H1 (cell line): Measurements from ENCODE around the gene SHLD1. TPM values are rescaled to one million over a fixed set of nuclear protein-coding genes. Genes with fewer than 3 reads are reported as not detected.

ENCODE experiments used
- CTCF ChIA-PET: fragments of 300-600 bp; sonication (Branson Sonifier 250); formaldehyde crosslinking; loops from one replicate; lab custom pipeline; 2021; ENCODE audit not compliant: partially characterized antibody; lab: Charles Lee
- POLR2A ChIA-PET: fragments of 300-600 bp; sonication (Branson Sonifier 250); formaldehyde crosslinking; loops from one replicate; lab custom pipeline; 2021; ENCODE audit warnings: inconsistent platforms; ENCODE audit not compliant: partially characterized antibody; lab: Charles Lee
- DNase-seq, 2 experiments: peaks; one replicate each; pipeline versions ENCODE4 v3.0.0 to v3.0.0-alpha.2; 2010 to 2022; ENCODE audit warnings: low spot score in 2 of 2, low read depth in 1 of 2, mixed read lengths in 1 of 2
- FAIRE-seq: peaks from 2 replicates; lab custom pipeline; 2011; peaks lifted over from hg19 to GRCh38; lab: Jason Lieb, UNC
- H2AFZ ChIP-seq: 2 replicates; pipeline ENCODE4 v1.8.1; 2012; ENCODE audit warnings: low read length, inconsistent platforms
- H2AK5ac ChIP-seq: 2 replicates; pipeline ENCODE4 v1.6.1; 2013; ENCODE audit warnings: low read depth, low read length
- H2BK120ac ChIP-seq: replicated peaks from 2 replicates; pipeline ENCODE3; 2013; ENCODE audit warnings: low read depth, low read length, inconsistent platforms
- H2BK12ac ChIP-seq: 2 replicates; pipeline ENCODE4 v1.6.1; 2013; ENCODE audit warnings: low read depth, low read length
- H2BK15ac ChIP-seq: 2 replicates; pipeline ENCODE4 v1.6.1; 2013; ENCODE audit warnings: low read length
- H2BK20ac ChIP-seq: 2 replicates; pipeline ENCODE4 v1.6.1; 2013; ENCODE audit warnings: low read length
- H2BK5ac ChIP-seq: 2 replicates; pipeline ENCODE4 v1.6.1; 2013; ENCODE audit warnings: low read depth, low read length
- H3K14ac ChIP-seq: 2 replicates; pipeline ENCODE4 v1.6.1; 2013; ENCODE audit warnings: inconsistent platforms; ENCODE audit not compliant: insufficient read length
- H3K18ac ChIP-seq: 2 replicates; pipeline ENCODE4 v1.6.1; 2013; ENCODE audit warnings: low read length; ENCODE audit errors: extremely low read depth
- H3K23ac ChIP-seq: 2 replicates; pipeline ENCODE4 v1.6.1; 2013; ENCODE audit warnings: inconsistent platforms; ENCODE audit not compliant: insufficient read length
- H3K23me2 ChIP-seq: 2 replicates; pipeline ENCODE4 v1.6.1; 2013; ENCODE audit warnings: low read depth, low read length
- H3K27ac ChIP-seq: 2 replicates; pipeline ENCODE4 v1.6.1; 2011; ENCODE audit warnings: low read depth, low read length, inconsistent platforms
- H3K27me3 ChIP-seq, 4 experiments: replicated peaks in 1 of 4; 1 replicate in 1 of 4; 2 replicates in 3 of 4; pipeline versions ENCODE4 v1.6.1 to v1.8.1; 2011 to 2013; ENCODE audit warnings: low read length in 3 of 4, mild to moderate bottlenecking in 3 of 4, inconsistent platforms in 2 of 4, mixed read lengths in 2 of 4, moderate library complexity in 1 of 4; ENCODE audit not compliant: control insufficient read depth in 3 of 4, insufficient read depth in 3 of 4; ENCODE audit errors: extremely low read depth in 1 of 4
- H3K36me3 ChIP-seq, 4 experiments: 2 replicates each; pipeline versions ENCODE4 v1.6.1 to v1.8.1; 2011 to 2013; ENCODE audit warnings: mild to moderate bottlenecking in 4 of 4, low read length in 3 of 4, moderate library complexity in 2 of 4, control low read depth in 1 of 4, inconsistent platforms in 1 of 4; ENCODE audit not compliant: insufficient read depth in 4 of 4, control insufficient read depth in 2 of 4
- H3K4ac ChIP-seq: replicated peaks from 2 replicates; pipeline ENCODE3; 2013; ENCODE audit warnings: low read length, low read depth, mixed read lengths, inconsistent platforms; ENCODE audit not compliant: insufficient read length
- H3K4me1 ChIP-seq, 4 experiments: replicated peaks in 1 of 4; 1 replicate in 1 of 4; 2 replicates in 3 of 4; pipeline versions ENCODE4 v1.6.1 to v1.8.1; 2011 to 2013; ENCODE audit warnings: low read length in 3 of 4, inconsistent platforms in 2 of 4, mixed read lengths in 1 of 4; ENCODE audit not compliant: insufficient read depth in 4 of 4, control insufficient read depth in 3 of 4
- H3K4me2 ChIP-seq, 2 experiments: 2 replicates each; pipeline versions ENCODE4 v1.6.1 to v1.8.1; 2011 to 2013; ENCODE audit warnings: low read depth in 2 of 2, low read length in 2 of 2, control low read depth in 1 of 2, inconsistent platforms in 1 of 2, mild to moderate bottlenecking in 1 of 2; ENCODE audit not compliant: insufficient read depth in 1 of 2
- H3K4me3 ChIP-seq, 4 experiments: fragments of 200-600, 300-600 bp in 1 of 4; sonication (generic), shearing (Covaris generic), sonication (Bioruptor Twin) in 1 of 4; 2 replicates each; pipeline versions ENCODE4 v1.5.1 to v1.8.1; 2011 to 2016; ENCODE audit warnings: low read length in 4 of 4, low read depth in 3 of 4, control low read depth in 2 of 4, inconsistent platforms in 2 of 4, mild to moderate bottlenecking in 2 of 4, mixed read lengths in 1 of 4, moderate library complexity in 1 of 4; ENCODE audit not compliant: insufficient read depth in 2 of 4; ENCODE audit errors: extremely low read depth in 1 of 4
- H3K56ac ChIP-seq: replicated peaks from 2 replicates; pipeline ENCODE3; 2013; ENCODE audit warnings: low read depth, mild to moderate bottlenecking, mixed read lengths, low read length, inconsistent platforms; ENCODE audit not compliant: insufficient read length
- H3K79me1 ChIP-seq: 2 replicates; pipeline ENCODE4 v1.6.1; 2013; ENCODE audit warnings: low read depth, low read length, control low read depth
- H3K79me2 ChIP-seq, 2 experiments: 2 replicates each; pipeline versions ENCODE4 v1.6.1 to v1.8.1; 2012 to 2013; ENCODE audit warnings: low read length in 2 of 2, mild to moderate bottlenecking in 2 of 2, inconsistent platforms in 1 of 2; ENCODE audit not compliant: insufficient read depth in 2 of 2, control insufficient read depth in 1 of 2
- H3K9ac ChIP-seq, 4 experiments: replicated peaks in 1 of 4; 1 replicate in 1 of 4; 2 replicates in 3 of 4; pipeline versions ENCODE4 v1.6.1 to v1.8.1; 2011 to 2013; ENCODE audit warnings: low read depth in 3 of 4, low read length in 3 of 4, control low read depth in 2 of 4, mild to moderate bottlenecking in 2 of 4, moderate library complexity in 2 of 4, inconsistent platforms in 1 of 4; ENCODE audit errors: extremely low read depth in 1 of 4
- H3K9me3 ChIP-seq, 2 experiments: 2 replicates each; pipeline versions ENCODE4 v1.6.1 to v1.8.1; 2012 to 2013; ENCODE audit warnings: mild to moderate bottlenecking in 2 of 2, moderate library complexity in 2 of 2, control low read depth in 1 of 2, inconsistent platforms in 1 of 2, low read depth in 1 of 2, low read length in 1 of 2, mixed read lengths in 1 of 2; ENCODE audit not compliant: insufficient read depth in 2 of 2
- H4K20me1 ChIP-seq, 2 experiments: replicated peaks in 1 of 2; 2 replicates each; pipeline versions ENCODE3 to v1.8.1; 2011 to 2013; ENCODE audit warnings: inconsistent platforms in 2 of 2, low read length in 2 of 2, mild to moderate bottlenecking in 1 of 2; ENCODE audit not compliant: insufficient read depth in 2 of 2, control insufficient read depth in 1 of 2
- H4K5ac ChIP-seq: 2 replicates; pipeline ENCODE4 v1.6.1; 2013; ENCODE audit warnings: low read length, low read depth, mixed read lengths, inconsistent platforms; ENCODE audit not compliant: insufficient read length
- H4K8ac ChIP-seq: 2 replicates; pipeline ENCODE4 v1.8.0; 2013; ENCODE audit warnings: mild to moderate bottlenecking, moderate library complexity, low read length, inconsistent platforms; ENCODE audit not compliant: insufficient read depth; ENCODE audit errors: extremely low read depth
- H4K91ac ChIP-seq: replicated peaks from 2 replicates; pipeline ENCODE3; 2013; ENCODE audit warnings: low read length, mixed read lengths, inconsistent platforms; ENCODE audit not compliant: insufficient read length
- CTBP2 ChIP-seq: IDR thresholded peaks from 2 replicates; pipeline ENCODE4 v1.7.0; 2011; ENCODE audit warnings: borderline replicate concordance, mild to moderate bottlenecking, moderate library complexity, mixed read lengths, low read length; ENCODE audit not compliant: insufficient read depth, insufficient read length
- EZH2 ChIP-seq: fragments of 200-600 bp; sonication (generic); IDR thresholded peaks from 2 replicates; pipeline ENCODE4 v1.7.1; 2012; ENCODE audit warnings: low read depth, mild to moderate bottlenecking, moderate library complexity, low read length, inconsistent platforms; ENCODE audit not compliant: severe bottlenecking
- GTF2F1 ChIP-seq: IDR thresholded peaks from 2 replicates; pipeline ENCODE4 v1.6.1; 2012; ENCODE audit warnings: low read depth, low read length, improper control_type of control experiment, borderline replicate concordance
- JUN ChIP-seq: IDR thresholded peaks from 2 replicates; pipeline ENCODE4 v1.6.1; 2011; ENCODE audit warnings: low read depth, mild to moderate bottlenecking, improper control_type of control experiment, low read length
- KDM4A ChIP-seq: IDR thresholded peaks from one replicate; pipeline ENCODE4 v1.7.1; 2012; ENCODE audit warnings: low read depth, mild to moderate bottlenecking, moderate library complexity, low read length, inconsistent platforms; ENCODE audit not compliant: severe bottlenecking
- KDM5A ChIP-seq: fragments of 200-600 bp; IDR thresholded peaks from 2 replicates; pipeline ENCODE4 v1.7.1; 2012; ENCODE audit warnings: mild to moderate bottlenecking, low read length, inconsistent platforms, mixed read lengths
- PHF8 ChIP-seq: fragments of 200-600 bp; sonication (generic); conservative IDR thresholded peaks from 2 replicates; pipeline ENCODE4 v1.7.1; 2012; ENCODE audit warnings: low read depth, mild to moderate bottlenecking, inconsistent platforms, low read length, moderate library complexity
- POLR2A ChIP-seq, 2 experiments: IDR thresholded peaks; 1 replicate in 1 of 2; 2 replicates in 1 of 2; pipeline ENCODE4 v1.6.1; 2011; ENCODE audit warnings: low read depth in 2 of 2, low read length in 2 of 2, mild to moderate bottlenecking in 2 of 2; ENCODE audit errors: control extremely low read depth in 1 of 2
- RAD21 ChIP-seq, 2 experiments: IDR thresholded peaks in 1 of 2; conservative IDR thresholded peaks in 1 of 2; 2 replicates each; pipeline ENCODE4 v1.6.1; 2011; ENCODE audit warnings: low read depth in 2 of 2, low read length in 2 of 2, improper control_type of control experiment in 1 of 2, inconsistent platforms in 1 of 2, mild to moderate bottlenecking in 1 of 2, moderate library complexity in 1 of 2
- SIN3A ChIP-seq, 2 experiments: IDR thresholded peaks in 1 of 2; conservative IDR thresholded peaks in 1 of 2; 2 replicates each; pipeline ENCODE4 v1.6.1; 2011 to 2012; ENCODE audit warnings: low read length in 2 of 2, improper control_type of control experiment in 1 of 2, low read depth in 1 of 2, mild to moderate bottlenecking in 1 of 2
- TBP ChIP-seq: IDR thresholded peaks from 2 replicates; pipeline ENCODE4 v1.6.1; 2011; ENCODE audit warnings: low read depth, low read length, improper control_type of control experiment
- TCF12 ChIP-seq: IDR thresholded peaks from 2 replicates; pipeline ENCODE4 v1.6.1; 2011; ENCODE audit warnings: low read depth, mild to moderate bottlenecking, low read length
- WGBS, 2 experiments: shearing (Covaris generic) in 1 of 2; methylation state at CpG; one replicate each; pipeline versions ENCODE4 v1.1.6 to v1.1.7; 2013 to 2015; ENCODE audit warnings: low lambda C conversion rate in 2 of 2, mixed read lengths in 2 of 2, inconsistent platforms in 1 of 2, low coverage in 1 of 2, missing lambda C conversion rate in 1 of 2; ENCODE audit not compliant: insufficient replicate concordance in 2 of 2, insufficient coverage in 1 of 2, insufficient read length in 1 of 2; ENCODE audit errors: extremely low coverage in 1 of 2, missing lambda C conversion rate in 1 of 2; 5-methylcytosine and 5-hydroxymethylcytosine counted together
- polyA plus RNA-seq, 7 experiments: library from polyadenylated mRNA; depleted of rRNA in 3 of 7; stranded (reverse) in 5 of 7; unstranded in 2 of 7; fragments of >200 nt in 5 of 7; fragments of 200-250 nt in 2 of 7; gene quantifications; 1 replicate in 5 of 7; 2 replicates in 1 of 7; 4 replicates in 1 of 7; pipeline versions ENCODE4 v1.2.1 to v1.2.3, GENCODE V29; 2011 to 2013; ENCODE audit warnings: missing spikeins in 2 of 7, mixed read lengths in 2 of 7
- total RNA-seq: library from RNA; stranded (reverse); fragmentation: NEBNext Ultra II Directional; extraction: Animal tissue kit (Norgen Biotek cat#: 25700); gene quantifications from 2 replicates; pipeline ENCODE4 v1.2.1, GENCODE V29; 2021
- TF ChIP-seq, protein P1 (sequence below): IDR thresholded peaks from 2 replicates; pipeline ENCODE4 v1.6.1; 2011; ENCODE audit warnings: low read depth, mild to moderate bottlenecking, low read length; ENCODE audit not compliant: insufficient read depth

The SHLD1 gene
- total and polyA plus RNA-seq, 2 of the 8 experiments (the other 6 are each of a cell fraction or from before 2014, with no cell fraction given), result 4.2 to 6.5 TPM

GRCh38 chr20:5797165-5797564 lies 47.0 kb downstream of the SHLD1 start:
- H3K9me3 ChIP-seq, result no peaks in the 10 kb centered on the region
- H2BK15ac ChIP-seq, result peak overlapping the region; percentile 73; the same call in 1 of the 2 replicates
- H3K4me2 ChIP-seq, result no peak overlapping the region
- DNase-seq (no peak), FAIRE-seq (no peak)
- H2BK12ac ChIP-seq, result no peak overlapping the region
- peaks cover 0 to 6% (median 2%) of the 10 kb centered on the region in 4 experiments; a peak in 1 of 7 replicates for H3K4me1 ChIP-seq
- WGBS, 2 experiments, result 100% methylated on average over 1 of the region's 1 CpG; no CpG with 5 or more reads in 1 of the 2 experiments
- H2BK5ac ChIP-seq, result no peak overlapping the region
- no peak overlapping the region for H3K9ac ChIP-seq
- H3K79me1 ChIP-seq, result no peaks in the 10 kb centered on the region; the same call in 1 of the 2 replicates
- CTCF ChIA-PET, result interaction anchor here (0.6 to 4.0 kb wide), 4 partner anchors 9 to 66 kb away, joined by 3 to 19 read pairs (median 7); no protein-coding TSS in a partner anchor
- no peak overlapping the region for H4K8ac ChIP-seq
- H3K36me3 ChIP-seq, result no peaks in the 10 kb centered on the region
- no peak overlapping the region for H3K18ac ChIP-seq
- H4K20me1 ChIP-seq, result no peaks in the 10 kb centered on the region
- no peak overlapping the region for H4K91ac ChIP-seq
- no peak overlapping the region for H3K14ac ChIP-seq
- H3K27me3 ChIP-seq, result no peaks in the 10 kb centered on the region
- H3K79me2 ChIP-seq, result no peaks in the 10 kb centered on the region
- H2BK120ac ChIP-seq, result no peak overlapping the region
- H2BK20ac ChIP-seq, result no peak overlapping the region; the same call in 1 of the 2 replicates
- no peaks in the 10 kb centered on the region for H3K23me2 ChIP-seq
- H2AFZ ChIP-seq, result no peak overlapping the region
- no peak overlapping the region for H3K4ac ChIP-seq
- H3K56ac ChIP-seq, result no peak overlapping the region
- POLR2A ChIA-PET, result interaction anchor here (1.2 kb wide), 1 partner anchor 12 kb away, joined by 3 read pairs; no protein-coding TSS in a partner anchor
- no peak overlapping the region; the same call in 1 of the 2 replicates for H2AK5ac ChIP-seq
- no peak overlapping the region for H4K5ac ChIP-seq
- H3K4me3 ChIP-seq, result no peak overlapping the region
- H3K23ac ChIP-seq, result no peak overlapping the region
- no peak overlapping the region for H3K27ac ChIP-seq
- TF ChIP-seq GTF2F1, result no peak
- TF ChIP-seq KDM5A, result no peak
- TF ChIP-seq KDM4A, result no peak
- no peak for TF ChIP-seq JUN
- no peak for TF ChIP-seq POLR2A (IDR thresholded peaks at IDR 0.05; ENCODE audit: control extremely low read depth in 1 of 2, low read depth in 2 of 2, low read length in 2 of 2)
- no peak for TF ChIP-seq TBP
- TF ChIP-seq TCF12, result no peak
- TF ChIP-seq RAD21 (IDR thresholded peaks at IDR 0.05 in 1 of 2, conservative IDR thresholded peaks at IDR 0.05 in 1 of 2; ENCODE audit: low read depth in 2 of 2, low read length in 2 of 2), result no peak
- TF ChIP-seq SIN3A (conservative IDR thresholded peaks at IDR 0.05 in 1 of 2, IDR thresholded peaks at IDR 0.05 in 1 of 2; ENCODE audit: low read depth in 1 of 2, low read length in 2 of 2), result no peak
- TF ChIP-seq, protein P1, sequence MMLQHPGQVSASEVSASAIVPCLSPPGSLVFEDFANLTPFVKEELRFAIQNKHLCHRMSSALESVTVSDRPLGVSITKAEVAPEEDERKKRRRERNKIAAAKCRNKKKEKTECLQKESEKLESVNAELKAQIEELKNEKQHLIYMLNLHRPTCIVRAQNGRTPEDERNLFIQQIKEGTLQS, result no peak
- TF ChIP-seq EZH2, result no peak
- no peak for TF ChIP-seq PHF8
- TF ChIP-seq CTBP2, result no peak
